T-cell (primary cell): ENCODE data around the gene BANF2. TPM values are rescaled to one million over a fixed set of nuclear protein-coding genes. Genes with fewer than 3 reads are reported as not detected.
A peak's percentile ranks its signal among the peaks of the same experiment; 100 is the strongest.

Source experiments
- ATAC-seq, 4 experiments: fragments of 200-7000 bp in 3 of 4; fragments of 150-1000 bp in 1 of 4; cut with Tn5 transposase; replicated peaks in 1 of 4; 1 replicate in 3 of 4; 2 replicates in 1 of 4; pipeline ENCODE4 v1.10.0; 2021; ENCODE audit warnings: moderate library complexity in 3 of 4, mild to moderate bottlenecking in 2 of 4, moderate number of reproducible peaks in 1 of 4
- CTCF ChIA-PET, 2 donors: fragments of 300-600 bp; sonication (Branson Sonifier 250); formaldehyde crosslinking; loops; one replicate each; lab custom pipeline; 2022; ENCODE audit warnings: antibody characterized with exemption in 2 of 2; lab: Charles Lee
- POLR2A ChIA-PET, 2 donors: fragments of 300-600 bp; sonication (Branson Sonifier 250); formaldehyde crosslinking; loops; one replicate each; lab custom pipeline; 2022; ENCODE audit warnings: antibody characterized with exemption in 2 of 2; lab: Charles Lee
- DNase-seq, 35 experiments: peaks; one replicate each; pipeline versions ENCODE4 v3.0.0 to v3.0.0-alpha.2; 2013 to 2023
- H3K27ac ChIP-seq: one replicate; pipeline ENCODE4 v1.5.1; 2013; ENCODE audit warnings: low read length
- H3K27me3 ChIP-seq, 2 experiments: replicated peaks in 1 of 2; 1 replicate in 1 of 2; 2 replicates in 1 of 2; pipeline versions ENCODE4 v1.6.1 to v1.7.0; 2013; ENCODE audit warnings: low read length in 1 of 2, mixed read lengths in 1 of 2; ENCODE audit not compliant: control insufficient read depth in 2 of 2, insufficient read depth in 2 of 2; ENCODE audit errors: extremely low read depth in 1 of 2
- H3K36me3 ChIP-seq, 2 donors: 1 replicate in 1 of 2; 2 replicates in 1 of 2; pipeline versions ENCODE4 v1.6.1 to v1.7.0; 2013; ENCODE audit warnings: low read length in 1 of 2; ENCODE audit not compliant: control insufficient read depth in 2 of 2, insufficient read depth in 1 of 2; ENCODE audit errors: extremely low read depth in 1 of 2
- H3K4me1 ChIP-seq, 2 experiments: 1 replicate in 1 of 2; 2 replicates in 1 of 2; pipeline versions ENCODE4 v1.6.1 to v1.7.0; 2013; ENCODE audit warnings: low read length in 2 of 2, mixed read lengths in 1 of 2; ENCODE audit not compliant: insufficient read depth in 2 of 2, control insufficient read depth in 1 of 2; ENCODE audit errors: extremely low read depth in 1 of 2
- H3K4me3 ChIP-seq, 2 donors: 1 replicate in 1 of 2; 2 replicates in 1 of 2; pipeline versions ENCODE4 v1.5.1 to v1.7.0; 2013; ENCODE audit warnings: mild to moderate bottlenecking in 2 of 2, low read length in 1 of 2, moderate library complexity in 1 of 2; ENCODE audit not compliant: control insufficient read depth in 1 of 2; ENCODE audit errors: extremely low read depth in 1 of 2
- H3K9me3 ChIP-seq: 2 replicates; pipeline ENCODE4 v1.7.0; 2013
- H3K27ac Mint-ChIP-seq, 2 donors: one replicate each; pipeline ENCODE4 v1.8.0; 2020 to 2021; ENCODE audit warnings: mild to moderate bottlenecking in 2 of 2, mixed read lengths in 2 of 2
- H3K27me3 Mint-ChIP-seq, 2 donors: one replicate each; pipeline ENCODE4 v1.8.0; 2021 to 2022; ENCODE audit warnings: mixed read lengths in 2 of 2
- H3K36me3 Mint-ChIP-seq: one replicate; pipeline ENCODE4 v1.8.0; 2021; ENCODE audit warnings: mixed read lengths
- H3K4me1 Mint-ChIP-seq, 3 donors: one replicate each; pipeline ENCODE4 v1.8.0; 2020 to 2022; ENCODE audit warnings: mixed read lengths in 3 of 3, mild to moderate bottlenecking in 1 of 3
- H3K4me3 Mint-ChIP-seq, 3 donors: one replicate each; pipeline ENCODE4 v1.8.0; 2020 to 2022; ENCODE audit warnings: mild to moderate bottlenecking in 3 of 3, mixed read lengths in 3 of 3, moderate library complexity in 3 of 3
- H3K9me3 Mint-ChIP-seq, 3 donors: one replicate each; pipeline ENCODE4 v1.8.0; 2020 to 2022; ENCODE audit warnings: mixed read lengths in 3 of 3
- whole genome bisulfite sequencing: methylation state at CpG from one replicate; pipeline ENCODE4 v1.1.5; 2013; ENCODE audit warnings: missing lambda C conversion rate; ENCODE audit not compliant: insufficient coverage; 5-methylcytosine and 5-hydroxymethylcytosine counted together
- total RNA-seq, 35 experiments: library from RNA in 6 of 35; stranded (reverse) in 6 of 35; fragments of 120-200 nt in 1 of 35; gene quantifications; one replicate each; pipeline versions ENCODE4 v1.2.1 to v1.2.4 and lab custom pipeline; 2013 to 2026

BANF2 gene
- total RNA-seq, 5 donors from 2014 or later (not counting 1 experiment from before 2014, with no cell fraction given) = not detected

GRCh38 chr20:17667445-17667844 lies 32.3 kb upstream of the BANF2 start:
- no peak overlapping the region for H3K4me3 Mint-ChIP-seq
- Histone ChIP-seq H3K27me3 (no peaks in the 10 kb centered on the region), H3K4me3 (no peak overlapping the region), H3K36me3 (no peaks in the 10 kb centered on the region), H3K9me3 (no peaks in the 10 kb centered on the region), H3K4me1 (peaks cover 4 to 18% of the 10 kb centered on the region in 2 experiments), H3K27ac (no peak overlapping the region)
- H3K9me3 Mint-ChIP-seq = no peaks in the 10 kb centered on the region
- H3K4me1 Mint-ChIP-seq = peaks cover 32 to 55% (median 49%) of the 10 kb centered on the region in 3 donors
- no peak for DNase-seq
- no peaks in the 10 kb centered on the region for H3K27me3 Mint-ChIP-seq
- 97% methylated on average over 3 of the region's 3 CpGs for WGBS
- peak overlapping the region in 1 of 2 donors; percentile 0 for H3K27ac Mint-ChIP-seq
- POLR2A ChIA-PET = interaction anchor here in 1 of 2 donors (0.5 kb wide), 1 partner anchor 28 kb away, joined by 4 read pairs; no protein-coding TSS in a partner anchor
- CTCF ChIA-PET = interaction anchor here in 1 of 2 donors (0.7 to 1.7 kb wide), 3 partner anchors 15 to 25 kb away, joined by 3 to 7 read pairs (median 3); partner anchors contain the start of gene RRBP1
- no peak for ATAC-seq
- peaks cover 4% of the 10 kb centered on the region for H3K36me3 Mint-ChIP-seq

GRCh38 chr20:17668432-17668831 lies 31.3 kb upstream of the BANF2 start:
- H3K27me3 Mint-ChIP-seq = no peaks in the 10 kb centered on the region
- no peak overlapping the region for H3K27ac ChIP-seq
- 100% methylated on average over 2 of the region's 3 CpGs for WGBS
- H3K27me3 ChIP-seq = no peaks in the 10 kb centered on the region
- H3K4me3 ChIP-seq = no peak overlapping the region
- peaks cover 7% of the 10 kb centered on the region for H3K36me3 Mint-ChIP-seq
- peaks cover 4 to 17% of the 10 kb centered on the region in 2 experiments for H3K4me1 ChIP-seq
- ATAC-seq = no peak
- no peak overlapping the region for H3K4me3 Mint-ChIP-seq
- H3K4me1 Mint-ChIP-seq = peaks cover 29 to 53% (median 49%) of the 10 kb centered on the region in 3 donors
- no peaks in the 10 kb centered on the region for H3K36me3 ChIP-seq
- CTCF ChIA-PET = interaction anchor here in 1 of 2 donors (1.0 kb wide), 1 partner anchor 14 kb away, joined by 3 read pairs; the partner anchor contains the start of gene RRBP1
- H3K27ac Mint-ChIP-seq = no peak overlapping the region
- no peaks in the 10 kb centered on the region for H3K9me3 ChIP-seq
- POLR2A ChIA-PET = interaction anchor here in 1 of 2 donors (0.7 kb wide), 1 partner anchor 74 kb away, joined by 3 read pairs; no protein-coding TSS in a partner anchor
- H3K9me3 Mint-ChIP-seq = no peaks in the 10 kb centered on the region
- no peak for DNase-seq

- Mint-ChIP-seq H3K27ac (no peak overlapping the region), H3K9me3 (no peaks in the 10 kb centered on the region), H3K36me3 (peaks cover 7% of the 10 kb centered on the region), H3K27me3 (no peaks in the 10 kb centered on the region), H3K4me3 (no peak overlapping the region), H3K4me1 (peaks cover 24 to 43% (median 43%) of the 10 kb centered on the region in 3 donors)
- no peak overlapping the region for H3K27ac ChIP-seq
- H3K9me3 ChIP-seq = no peaks in the 10 kb centered on the region
- DNase-seq = no peak
- no peaks in the 10 kb centered on the region for H3K36me3 ChIP-seq
- H3K4me3 ChIP-seq = no peak overlapping the region
- ChIA-PET CTCF (no interaction called here), POLR2A (no interaction called here)
- no peak for ATAC-seq
- no peaks in the 10 kb centered on the region for H3K27me3 ChIP-seq
- 97% methylated on average over 6 of the region's 12 CpGs for WGBS
- H3K4me1 ChIP-seq = peaks cover 4 to 12% of the 10 kb centered on the region in 2 experiments
Measured at GRCh38 chr20:17669306-17669931, 30.3 kb upstream of the BANF2 start.

- no peak for DNase-seq
- H3K27me3 Mint-ChIP-seq = no peaks in the 10 kb centered on the region
- Histone ChIP-seq H3K27ac (no peak overlapping the region), H3K27me3 (no peaks in the 10 kb centered on the region), H3K9me3 (no peaks in the 10 kb centered on the region), H3K4me1 (peaks cover under 1% of the 10 kb centered on the region in 2 experiments), H3K36me3 (no peaks in the 10 kb centered on the region), H3K4me3 (no peak overlapping the region)
- H3K36me3 Mint-ChIP-seq = peaks cover 10% of the 10 kb centered on the region
- no peaks in the 10 kb centered on the region for H3K9me3 Mint-ChIP-seq
- WGBS = no CpG with 5 or more reads among the region's 1 CpG
- H3K4me1 Mint-ChIP-seq = peaks cover 13 to 31% (median 30%) of the 10 kb centered on the region in 3 donors
- POLR2A ChIA-PET = no interaction called here
- CTCF ChIA-PET = no interaction called here
- no peak for ATAC-seq
- H3K4me3 Mint-ChIP-seq = no peak overlapping the region
- no peak overlapping the region for H3K27ac Mint-ChIP-seq
Measured at GRCh38 chr20:17671011-17671410, 28.8 kb upstream of the BANF2 start.

- Histone ChIP-seq H3K36me3 (no peaks in the 10 kb centered on the region), H3K9me3 (no peaks in the 10 kb centered on the region), H3K27me3 (no peaks in the 10 kb centered on the region), H3K27ac (no peak overlapping the region), H3K4me3 (no peak overlapping the region), H3K4me1 (no peaks in the 10 kb centered on the region)
- POLR2A ChIA-PET = no interaction called here
- 71% methylated on average over 4 of the region's 4 CpGs for WGBS
- H3K27me3 Mint-ChIP-seq = no peaks in the 10 kb centered on the region
- H3K9me3 Mint-ChIP-seq = no peaks in the 10 kb centered on the region
- H3K4me1 Mint-ChIP-seq = peaks cover 7 to 28% (median 25%) of the 10 kb centered on the region in 3 donors
- ATAC-seq (no peak), DNase-seq (no peak)
- CTCF ChIA-PET = no interaction called here
- H3K4me3 Mint-ChIP-seq = no peak overlapping the region
- H3K27ac Mint-ChIP-seq = no peak overlapping the region
- H3K36me3 Mint-ChIP-seq = peaks cover 10% of the 10 kb centered on the region
Measured at GRCh38 chr20:17671565-17671964, 28.2 kb upstream of the BANF2 start.

- no peaks in the 10 kb centered on the region for H3K27me3 Mint-ChIP-seq
- ChIA-PET POLR2A (no interaction called here), CTCF (no interaction called here)
- Histone ChIP-seq H3K27me3 (no peaks in the 10 kb centered on the region), H3K9me3 (no peaks in the 10 kb centered on the region), H3K36me3 (no peaks in the 10 kb centered on the region), H3K4me3 (no peak overlapping the region), H3K4me1 (no peaks in the 10 kb centered on the region), H3K27ac (no peak overlapping the region)
- H3K4me1 Mint-ChIP-seq = peaks cover 2 to 23% (median 17%) of the 10 kb centered on the region in 3 donors
- H3K9me3 Mint-ChIP-seq = no peaks in the 10 kb centered on the region
- no peak overlapping the region for H3K4me3 Mint-ChIP-seq
- 100% methylated on average over 3 of the region's 7 CpGs for WGBS
- H3K36me3 Mint-ChIP-seq = peaks cover 10% of the 10 kb centered on the region
- DNase-seq (no peak), ATAC-seq (no peak)
- no peak overlapping the region for H3K27ac Mint-ChIP-seq
Measured at GRCh38 chr20:17673084-17673483, 26.7 kb upstream of the BANF2 start.
